H1 (cell line): ENCODE measurements around the gene PTX4. TPM values are rescaled to one million over a fixed set of nuclear protein-coding genes. Genes with fewer than 3 reads are reported as not detected.

ENCODE experiments used
- CTCF ChIA-PET: fragments of 300-600 bp; sonication (Branson Sonifier 250); formaldehyde crosslinking; loops from one replicate; lab custom pipeline; 2021; ENCODE audit not compliant: partially characterized antibody; lab: Charles Lee
- POLR2A ChIA-PET: fragments of 300-600 bp; sonication (Branson Sonifier 250); formaldehyde crosslinking; loops from one replicate; lab custom pipeline; 2021; ENCODE audit warnings: inconsistent platforms; ENCODE audit not compliant: partially characterized antibody; lab: Charles Lee
- DNase-seq, 2 experiments: peaks; one replicate each; pipeline versions ENCODE4 v3.0.0 to v3.0.0-alpha.2; 2010 to 2022; ENCODE audit warnings: low spot score in 2 of 2, low read depth in 1 of 2, mixed read lengths in 1 of 2
- FAIRE-seq: peaks from 2 replicates; lab custom pipeline; 2011; peaks lifted over from hg19 to GRCh38; lab: Jason Lieb, UNC
- H2AFZ ChIP-seq: 2 replicates; pipeline ENCODE4 v1.8.1; 2012; ENCODE audit warnings: low read length, inconsistent platforms
- H2AK5ac ChIP-seq: 2 replicates; pipeline ENCODE4 v1.6.1; 2013; ENCODE audit warnings: low read depth, low read length
- H2BK120ac ChIP-seq: replicated peaks from 2 replicates; pipeline ENCODE3; 2013; ENCODE audit warnings: low read depth, low read length, inconsistent platforms
- H2BK12ac ChIP-seq: 2 replicates; pipeline ENCODE4 v1.6.1; 2013; ENCODE audit warnings: low read depth, low read length
- H2BK15ac ChIP-seq: 2 replicates; pipeline ENCODE4 v1.6.1; 2013; ENCODE audit warnings: low read length
- H2BK20ac ChIP-seq: 2 replicates; pipeline ENCODE4 v1.6.1; 2013; ENCODE audit warnings: low read length
- H2BK5ac ChIP-seq: 2 replicates; pipeline ENCODE4 v1.6.1; 2013; ENCODE audit warnings: low read depth, low read length
- H3K14ac ChIP-seq: 2 replicates; pipeline ENCODE4 v1.6.1; 2013; ENCODE audit warnings: inconsistent platforms; ENCODE audit not compliant: insufficient read length
- H3K18ac ChIP-seq: 2 replicates; pipeline ENCODE4 v1.6.1; 2013; ENCODE audit warnings: low read length; ENCODE audit errors: extremely low read depth
- H3K23ac ChIP-seq: 2 replicates; pipeline ENCODE4 v1.6.1; 2013; ENCODE audit warnings: inconsistent platforms; ENCODE audit not compliant: insufficient read length
- H3K23me2 ChIP-seq: 2 replicates; pipeline ENCODE4 v1.6.1; 2013; ENCODE audit warnings: low read depth, low read length
- H3K27ac ChIP-seq: 2 replicates; pipeline ENCODE4 v1.6.1; 2011; ENCODE audit warnings: low read depth, low read length, inconsistent platforms
- H3K27me3 ChIP-seq, 4 experiments: replicated peaks in 1 of 4; 1 replicate in 1 of 4; 2 replicates in 3 of 4; pipeline versions ENCODE4 v1.6.1 to v1.8.1; 2011 to 2013; ENCODE audit warnings: low read length in 3 of 4, mild to moderate bottlenecking in 3 of 4, inconsistent platforms in 2 of 4, mixed read lengths in 2 of 4, moderate library complexity in 1 of 4; ENCODE audit not compliant: control insufficient read depth in 3 of 4, insufficient read depth in 3 of 4; ENCODE audit errors: extremely low read depth in 1 of 4
- H3K36me3 ChIP-seq, 4 experiments: 2 replicates each; pipeline versions ENCODE4 v1.6.1 to v1.8.1; 2011 to 2013; ENCODE audit warnings: mild to moderate bottlenecking in 4 of 4, low read length in 3 of 4, moderate library complexity in 2 of 4, control low read depth in 1 of 4, inconsistent platforms in 1 of 4; ENCODE audit not compliant: insufficient read depth in 4 of 4, control insufficient read depth in 2 of 4
- H3K4ac ChIP-seq: replicated peaks from 2 replicates; pipeline ENCODE3; 2013; ENCODE audit warnings: low read length, low read depth, mixed read lengths, inconsistent platforms; ENCODE audit not compliant: insufficient read length
- H3K4me1 ChIP-seq, 4 experiments: replicated peaks in 1 of 4; 1 replicate in 1 of 4; 2 replicates in 3 of 4; pipeline versions ENCODE4 v1.6.1 to v1.8.1; 2011 to 2013; ENCODE audit warnings: low read length in 3 of 4, inconsistent platforms in 2 of 4, mixed read lengths in 1 of 4; ENCODE audit not compliant: insufficient read depth in 4 of 4, control insufficient read depth in 3 of 4
- H3K4me2 ChIP-seq, 2 experiments: 2 replicates each; pipeline versions ENCODE4 v1.6.1 to v1.8.1; 2011 to 2013; ENCODE audit warnings: low read depth in 2 of 2, low read length in 2 of 2, control low read depth in 1 of 2, inconsistent platforms in 1 of 2, mild to moderate bottlenecking in 1 of 2; ENCODE audit not compliant: insufficient read depth in 1 of 2
- H3K4me3 ChIP-seq, 4 experiments: fragments of 200-600, 300-600 bp in 1 of 4; sonication (generic), shearing (Covaris generic), sonication (Bioruptor Twin) in 1 of 4; 2 replicates each; pipeline versions ENCODE4 v1.5.1 to v1.8.1; 2011 to 2016; ENCODE audit warnings: low read length in 4 of 4, low read depth in 3 of 4, control low read depth in 2 of 4, inconsistent platforms in 2 of 4, mild to moderate bottlenecking in 2 of 4, mixed read lengths in 1 of 4, moderate library complexity in 1 of 4; ENCODE audit not compliant: insufficient read depth in 2 of 4; ENCODE audit errors: extremely low read depth in 1 of 4
- H3K56ac ChIP-seq: replicated peaks from 2 replicates; pipeline ENCODE3; 2013; ENCODE audit warnings: low read depth, mild to moderate bottlenecking, mixed read lengths, low read length, inconsistent platforms; ENCODE audit not compliant: insufficient read length
- H3K79me1 ChIP-seq: 2 replicates; pipeline ENCODE4 v1.6.1; 2013; ENCODE audit warnings: low read depth, low read length, control low read depth
- H3K79me2 ChIP-seq, 2 experiments: 2 replicates each; pipeline versions ENCODE4 v1.6.1 to v1.8.1; 2012 to 2013; ENCODE audit warnings: low read length in 2 of 2, mild to moderate bottlenecking in 2 of 2, inconsistent platforms in 1 of 2; ENCODE audit not compliant: insufficient read depth in 2 of 2, control insufficient read depth in 1 of 2
- H3K9ac ChIP-seq, 4 experiments: replicated peaks in 1 of 4; 1 replicate in 1 of 4; 2 replicates in 3 of 4; pipeline versions ENCODE4 v1.6.1 to v1.8.1; 2011 to 2013; ENCODE audit warnings: low read depth in 3 of 4, low read length in 3 of 4, control low read depth in 2 of 4, mild to moderate bottlenecking in 2 of 4, moderate library complexity in 2 of 4, inconsistent platforms in 1 of 4; ENCODE audit errors: extremely low read depth in 1 of 4
- H3K9me3 ChIP-seq, 2 experiments: 2 replicates each; pipeline versions ENCODE4 v1.6.1 to v1.8.1; 2012 to 2013; ENCODE audit warnings: mild to moderate bottlenecking in 2 of 2, moderate library complexity in 2 of 2, control low read depth in 1 of 2, inconsistent platforms in 1 of 2, low read depth in 1 of 2, low read length in 1 of 2, mixed read lengths in 1 of 2; ENCODE audit not compliant: insufficient read depth in 2 of 2
- H4K20me1 ChIP-seq, 2 experiments: replicated peaks in 1 of 2; 2 replicates each; pipeline versions ENCODE3 to v1.8.1; 2011 to 2013; ENCODE audit warnings: inconsistent platforms in 2 of 2, low read length in 2 of 2, mild to moderate bottlenecking in 1 of 2; ENCODE audit not compliant: insufficient read depth in 2 of 2, control insufficient read depth in 1 of 2
- H4K5ac ChIP-seq: 2 replicates; pipeline ENCODE4 v1.6.1; 2013; ENCODE audit warnings: low read length, low read depth, mixed read lengths, inconsistent platforms; ENCODE audit not compliant: insufficient read length
- H4K8ac ChIP-seq: 2 replicates; pipeline ENCODE4 v1.8.0; 2013; ENCODE audit warnings: mild to moderate bottlenecking, moderate library complexity, low read length, inconsistent platforms; ENCODE audit not compliant: insufficient read depth; ENCODE audit errors: extremely low read depth
- H4K91ac ChIP-seq: replicated peaks from 2 replicates; pipeline ENCODE3; 2013; ENCODE audit warnings: low read length, mixed read lengths, inconsistent platforms; ENCODE audit not compliant: insufficient read length
- KDM5A ChIP-seq: fragments of 200-600 bp; IDR thresholded peaks from 2 replicates; pipeline ENCODE4 v1.7.1; 2012; ENCODE audit warnings: mild to moderate bottlenecking, low read length, inconsistent platforms, mixed read lengths
- WGBS, 2 experiments: shearing (Covaris generic) in 1 of 2; methylation state at CpG; one replicate each; pipeline versions ENCODE4 v1.1.6 to v1.1.7; 2013 to 2015; ENCODE audit warnings: low lambda C conversion rate in 2 of 2, mixed read lengths in 2 of 2, inconsistent platforms in 1 of 2, low coverage in 1 of 2, missing lambda C conversion rate in 1 of 2; ENCODE audit not compliant: insufficient replicate concordance in 2 of 2, insufficient coverage in 1 of 2, insufficient read length in 1 of 2; ENCODE audit errors: extremely low coverage in 1 of 2, missing lambda C conversion rate in 1 of 2; 5-methylcytosine and 5-hydroxymethylcytosine counted together
- polyA plus RNA-seq, 7 experiments: library from polyadenylated mRNA; depleted of rRNA in 3 of 7; stranded (reverse) in 5 of 7; unstranded in 2 of 7; fragments of >200 nt in 5 of 7; fragments of 200-250 nt in 2 of 7; gene quantifications; 1 replicate in 5 of 7; 2 replicates in 1 of 7; 4 replicates in 1 of 7; pipeline versions ENCODE4 v1.2.1 to v1.2.3, GENCODE V29; 2011 to 2013; ENCODE audit warnings: missing spikeins in 2 of 7, mixed read lengths in 2 of 7
- total RNA-seq: library from RNA; stranded (reverse); fragmentation: NEBNext Ultra II Directional; extraction: Animal tissue kit (Norgen Biotek cat#: 25700); gene quantifications from 2 replicates; pipeline ENCODE4 v1.2.1, GENCODE V29; 2021

Gene PTX4
- total and polyA plus RNA-seq, 2 of the 8 experiments (the other 6 are each of a cell fraction or from before 2014, with no cell fraction given) = not detected

DNA sequence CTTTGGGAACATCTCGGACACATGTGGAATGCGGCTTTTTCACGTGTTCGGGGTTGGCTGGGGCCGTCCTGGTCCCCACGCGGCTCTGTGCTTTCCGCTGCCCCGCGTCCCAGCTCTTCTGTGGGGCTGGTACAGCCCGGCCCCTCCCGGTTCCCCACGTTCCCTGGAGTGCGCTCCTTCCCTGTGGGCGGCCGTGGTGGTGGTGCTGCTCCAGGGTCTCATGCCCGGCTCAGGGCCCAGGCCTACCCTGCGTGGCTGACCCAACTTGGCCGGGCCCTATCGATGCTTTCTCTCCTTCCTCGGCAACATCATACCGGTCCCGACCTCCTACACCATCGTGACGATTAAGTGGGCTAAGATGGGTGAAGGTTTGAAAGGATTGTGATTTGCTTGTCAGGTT lies 7.7 kb upstream of the PTX4 start:
- no peak overlapping the region for H2BK120ac ChIP-seq
- no peaks in the 10 kb centered on the region for H3K27me3 ChIP-seq
- H3K18ac ChIP-seq = no peak overlapping the region
- H2AK5ac ChIP-seq = no peak overlapping the region
- H3K14ac ChIP-seq = no peak overlapping the region
- H2AFZ ChIP-seq = no peak overlapping the region
- H3K4me2 ChIP-seq = no peak overlapping the region
- WGBS, 2 experiments = 97% methylated on average over 22 of the region's 25 CpGs; no CpG with 5 or more reads in 1 of the 2 experiments
- H3K9me3 ChIP-seq = no peaks in the 10 kb centered on the region
- no peak overlapping the region for H4K5ac ChIP-seq
- peaks cover 0 to 8% (median 5%) of the 10 kb centered on the region in 4 experiments; a peak in 4 of 7 replicates for H3K4me1 ChIP-seq
- peaks cover 0 to 12% of the 10 kb centered on the region in 2 experiments; a peak in 1 of 4 replicates for H3K79me2 ChIP-seq
- no peak for DNase-seq
- H3K56ac ChIP-seq = no peak overlapping the region
- no peak overlapping the region for H3K23ac ChIP-seq
- POLR2A ChIA-PET = interaction anchor here (1.1 to 16.8 kb wide), 3 partner anchors 8 to 268 kb away, joined by 3 to 175 read pairs (median 11); no protein-coding TSS in a partner anchor
- H3K4me3 ChIP-seq = no peak overlapping the region
- H3K23me2 ChIP-seq = peaks cover 9% of the 10 kb centered on the region
- peaks cover 11 to 58% (median 24%) of the 10 kb centered on the region in 4 experiments for H3K36me3 ChIP-seq
- CTCF ChIA-PET = interaction anchor here (0.6 to 0.8 kb wide), 2 partner anchors 55 to 258 kb away, joined by 3 read pairs; no protein-coding TSS in a partner anchor
- H2BK12ac ChIP-seq = no peak overlapping the region
- no peak overlapping the region for H2BK5ac ChIP-seq
- no peak overlapping the region for H4K91ac ChIP-seq
- no peak overlapping the region for H3K9ac ChIP-seq
- H3K27ac ChIP-seq = no peak overlapping the region
- H4K8ac ChIP-seq = 0 out of 2 replicates have a peak overlapping the region, but pooled peaks have one; percentile 51
- no peak overlapping the region for H2BK20ac ChIP-seq
- TF ChIP-seq KDM5A = no peak
- TF ChIP-seq, all 59 proteins: peak for 0
- Histone ChIP-seq H3K4ac (no peak overlapping the region), H3K79me1 (peaks cover 3% of the 10 kb centered on the region), H2BK15ac (no peak overlapping the region), H4K20me1 (peaks cover 3 to 4% of the 10 kb centered on the region in 2 experiments)
- no peak for FAIRE-seq
